ENCODE results near the gene KLHL18.
"Not testable (repeated sequence)": the region's sequence is repeated elsewhere in the genome, so short reads cannot be mapped to it uniquely, and the experiment has no call there.

Gene KLHL18

DNA sequence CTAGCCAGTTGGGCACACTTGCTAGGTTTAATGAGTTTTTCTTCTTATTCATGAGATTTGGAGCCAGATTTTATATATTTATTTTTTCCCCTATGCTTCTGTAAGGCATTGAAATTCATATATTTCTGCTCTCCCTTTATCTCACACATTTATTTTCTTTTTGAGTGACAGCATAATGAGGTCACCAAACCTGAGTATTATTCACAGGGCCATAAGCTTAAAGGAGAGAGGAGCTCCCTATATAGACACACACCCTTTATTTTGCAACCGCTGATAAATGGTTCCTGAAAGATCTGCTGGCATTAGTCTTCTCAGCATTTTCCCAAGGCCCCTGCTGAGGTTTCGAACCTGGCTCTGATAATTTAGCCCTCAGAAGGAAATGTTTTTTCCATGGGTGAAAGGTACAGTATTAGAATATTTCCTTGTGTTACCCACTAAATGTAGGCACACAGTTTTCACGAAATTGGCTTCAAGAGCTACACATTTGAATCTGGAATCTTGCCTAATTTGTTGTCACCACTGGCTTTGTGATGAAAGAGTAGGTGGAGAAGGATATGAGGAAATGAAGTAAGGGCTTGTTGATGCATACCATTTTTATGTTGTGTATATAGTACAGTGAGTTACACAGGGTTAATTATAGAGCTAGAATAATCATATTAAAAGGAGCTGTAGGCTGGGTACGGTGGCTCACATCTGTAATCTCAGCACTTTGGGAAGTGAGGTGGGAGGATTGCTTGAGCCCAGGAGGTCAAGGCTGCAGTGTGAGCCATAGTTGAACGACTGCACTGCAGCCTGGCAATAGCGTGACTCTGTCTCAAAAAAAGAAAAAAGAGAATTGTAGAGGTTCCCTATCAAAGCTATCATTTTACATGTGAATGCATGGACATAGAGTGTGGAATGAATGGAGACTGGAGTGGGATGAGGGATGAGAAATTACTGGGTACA is 6.5 kb downstream of the KLHL18 start:
- ChIA-PET POLR2A (ENCODE audit: low non-redundant PET) (no interaction called here), CTCF (interaction anchor here (0.6 kb wide), 1 partner anchor 449 kb away, joined by 3 read pairs; no protein-coding TSS in a partner anchor)
- TF ChIP-seq CTCF (conservative IDR thresholded peaks at IDR 0.05; ENCODE audit: low read depth), result no peak
- peak; percentile 5 for DNase-seq (ENCODE audit: low spot score)
- H3K27ac ChIP-seq, result no peak overlapping the region

GRCh38 chr3:47291158-47291753 is 8.5 kb downstream of the KLHL18 start:
- TF ChIP-seq CTCF (conservative IDR thresholded peaks at IDR 0.05; ENCODE audit: low read depth), result no peak
- POLR2A ChIA-PET (ENCODE audit: low non-redundant PET), result no interaction called here
- H3K27ac ChIP-seq, result no peak overlapping the region
- CTCF ChIA-PET, result interaction anchor here (0.6 kb wide), 1 partner anchor 192 kb away, joined by 3 read pairs; no protein-coding TSS in a partner anchor
- DNase-seq (ENCODE audit: low spot score), result no peak

GRCh38 chr3:47291754-47292420 is 9.1 kb downstream of the KLHL18 start:
- CTCF ChIA-PET, result interaction anchor here (0.6 kb wide), 1 partner anchor 193 kb away, joined by 3 read pairs; no protein-coding TSS in a partner anchor
- DNase-seq (ENCODE audit: low spot score); H3K27ac ChIP-seq; POLR2A ChIA-PET (ENCODE audit: low non-redundant PET): not testable (repeated sequence)

DNA sequence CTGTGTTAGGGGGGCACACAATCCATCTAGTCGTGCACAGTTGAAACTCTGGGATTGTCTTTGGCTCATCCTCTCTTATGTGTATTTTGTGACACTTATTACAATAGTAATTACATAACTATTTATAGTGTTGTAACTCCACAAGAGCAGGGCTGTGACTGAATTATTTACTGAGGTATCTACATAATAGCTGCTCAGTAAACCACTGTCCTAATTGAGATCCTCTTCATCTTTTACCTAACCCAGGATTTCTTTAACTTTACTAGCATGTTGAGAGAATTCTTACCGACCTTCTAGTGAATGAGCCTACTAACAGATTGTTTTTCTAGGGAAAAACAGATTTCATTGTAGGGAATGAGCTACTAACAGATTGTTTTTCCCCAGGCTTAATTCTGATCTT is 11.1 kb downstream of the KLHL18 start:
- no peak for TF ChIP-seq CTCF (conservative IDR thresholded peaks at IDR 0.05; ENCODE audit: low read depth)
- ChIA-PET POLR2A (ENCODE audit: low non-redundant PET) (no interaction called here), CTCF (interaction anchor here (0.6 kb wide), 1 partner anchor 244 kb away, joined by 4 read pairs; no protein-coding TSS in a partner anchor)
- DNase-seq (ENCODE audit: low spot score), result no peak
- no peak overlapping the region for H3K27ac ChIP-seq

DNA sequence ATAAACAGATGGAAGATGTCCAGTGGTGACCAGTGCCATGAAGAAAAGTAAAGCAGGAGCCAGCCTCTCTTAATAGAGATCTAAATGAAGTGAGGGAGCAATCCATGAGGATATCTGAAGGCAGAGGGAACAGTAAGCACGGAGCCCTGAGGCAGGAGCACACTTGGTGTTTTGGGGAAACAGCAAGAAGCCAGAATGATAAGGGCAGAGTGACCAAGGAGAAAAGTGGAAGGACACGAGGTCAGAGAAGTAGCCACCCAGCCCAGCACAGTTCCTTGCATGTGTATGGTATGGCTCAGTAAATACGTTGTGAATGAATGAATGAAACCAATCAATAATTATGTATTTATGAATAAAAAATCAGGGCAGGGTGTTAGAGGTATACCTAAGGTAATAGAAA is 11.6 kb downstream of the KLHL18 start:
- POLR2A ChIA-PET (ENCODE audit: low non-redundant PET), result no interaction called here
- no peak overlapping the region for H3K27ac ChIP-seq
- no peak for TF ChIP-seq CTCF (conservative IDR thresholded peaks at IDR 0.05; ENCODE audit: low read depth)
- CTCF ChIA-PET, result no interaction called here
- DNase-seq (ENCODE audit: low spot score), result no peak

- ChIA-PET CTCF (no interaction called here), POLR2A (ENCODE audit: low non-redundant PET) (no interaction called here)
- no peak for DNase-seq (ENCODE audit: low spot score)
- no peak overlapping the region for H3K27ac ChIP-seq
- TF ChIP-seq CTCF (conservative IDR thresholded peaks at IDR 0.05; ENCODE audit: low read depth), result no peak
These were observed 12.6 kb downstream of the KLHL18 start for GRCh38 chr3:47295322-47295721.
